22Rv1 (cell line): ENCODE data around the gene SLC18B1.
A peak's percentile ranks its signal among the peaks of the same experiment; 100 is the strongest.

Experiments used
- CTCF ChIP-seq: fragments of 450-650 bp; IDR thresholded peaks from 2 replicates; pipeline ENCODE4 v1.5.1; 2017; ENCODE audit warnings: mild to moderate bottlenecking
- ZFX ChIP-seq: fragments of 450-650 bp; IDR thresholded peaks from 2 replicates; pipeline ENCODE4 v1.6.1; 2017; ENCODE audit warnings: antibody characterized with exemption, borderline replicate concordance

GRCh38 chr6:132830334-132830751, 31.9 kb upstream of the SLC18B1 start:
- peak; percentile 77 for TF ChIP-seq CTCF
- TF ChIP-seq ZFX: no peak
